Measurements from ENCODE around the gene CLEC18C.
"Not testable (repeated sequence)": the region's sequence is repeated elsewhere in the genome, so short reads cannot be mapped to it uniquely, and the experiment has no call there.

The CLEC18C gene

DNA sequence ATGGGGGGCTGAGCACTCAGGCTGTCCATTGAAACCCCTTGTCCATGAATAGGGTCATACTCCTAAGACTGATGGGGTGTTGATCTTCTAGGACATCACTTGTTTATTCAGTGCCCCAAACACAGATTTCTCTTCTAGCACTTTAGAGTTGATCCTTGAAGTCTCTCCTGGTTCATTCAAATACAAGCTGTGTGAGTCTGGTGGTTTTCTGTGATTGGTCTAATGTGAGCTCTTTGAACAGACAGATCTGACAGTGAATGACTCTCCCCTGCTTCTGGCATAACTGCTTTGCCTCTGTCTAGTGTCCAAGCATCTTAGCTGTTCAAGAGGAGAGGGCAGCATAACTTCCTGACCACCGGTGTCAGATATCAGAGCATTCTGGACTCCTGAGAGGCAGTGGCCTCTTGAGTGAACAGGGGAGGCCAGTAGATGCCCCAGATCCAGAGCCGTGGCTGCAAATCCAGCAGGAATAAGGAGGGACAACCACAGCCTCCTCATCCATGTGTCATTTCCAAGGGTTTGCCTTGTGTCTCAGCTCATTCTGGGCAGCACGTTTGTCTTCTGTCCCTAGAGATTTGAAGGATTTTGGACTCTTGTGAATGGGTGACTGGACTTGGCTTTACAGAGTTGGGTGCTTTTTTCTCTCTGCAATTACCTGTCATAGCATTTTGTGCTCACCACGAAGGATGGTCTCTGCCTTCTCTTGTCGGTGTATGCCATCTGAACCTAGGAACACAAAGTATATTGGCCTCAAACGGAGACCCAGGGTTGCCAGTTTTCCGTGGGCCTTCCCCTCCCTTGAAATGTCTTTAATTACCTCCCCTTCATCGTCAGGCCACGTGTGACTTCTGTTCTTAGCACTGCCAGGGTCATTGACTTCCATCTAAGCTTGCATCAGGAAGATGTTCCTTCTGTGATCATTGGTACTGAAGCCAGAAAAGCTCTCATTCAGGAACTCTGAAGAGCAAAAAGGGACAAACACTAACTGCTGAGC, 13.9 kb upstream of the CLEC18C start:
- no peak for DNase-seq

DNA sequence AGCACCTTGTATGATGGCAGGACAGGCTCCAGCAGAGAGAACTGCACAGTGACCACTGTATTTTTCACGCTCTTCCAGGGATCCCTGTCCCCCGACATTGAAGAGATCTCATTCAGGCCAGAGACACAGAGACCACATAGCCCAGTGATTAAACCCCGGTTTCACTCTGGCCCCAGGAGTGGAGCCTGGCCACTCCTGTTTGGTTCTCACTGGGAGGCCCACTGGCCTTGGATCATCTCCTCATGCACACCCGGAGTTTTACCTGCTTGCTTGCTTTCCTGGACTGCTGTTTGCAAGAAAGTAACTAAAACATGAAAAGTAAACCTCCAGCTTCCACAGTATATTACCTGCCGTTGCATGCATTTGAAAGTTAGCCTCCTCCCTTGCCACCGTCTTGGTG, 13.2 kb upstream of the CLEC18C start:
- DNase-seq: no peak

DNA sequence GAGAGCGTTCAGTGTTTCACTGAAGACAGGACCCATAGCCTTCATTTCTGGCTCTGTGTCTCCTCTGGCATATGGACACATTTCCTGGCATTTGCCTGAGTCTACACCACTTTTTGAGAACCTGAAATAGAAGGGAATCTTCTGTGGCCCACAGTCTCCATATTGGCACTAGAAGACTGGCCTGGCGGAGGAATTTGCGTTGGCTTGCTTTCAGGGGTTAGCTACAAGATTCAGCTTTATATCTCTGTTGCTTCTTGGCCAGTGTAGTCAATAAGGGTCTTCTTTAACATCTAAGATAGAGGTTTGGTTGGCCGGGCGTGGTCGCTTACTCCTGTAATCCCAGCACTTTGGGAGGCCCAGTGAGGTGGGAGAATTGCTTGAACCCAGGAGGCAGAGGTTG, 12.8 kb upstream of the CLEC18C start:
- DNase-seq: no peak

DNA sequence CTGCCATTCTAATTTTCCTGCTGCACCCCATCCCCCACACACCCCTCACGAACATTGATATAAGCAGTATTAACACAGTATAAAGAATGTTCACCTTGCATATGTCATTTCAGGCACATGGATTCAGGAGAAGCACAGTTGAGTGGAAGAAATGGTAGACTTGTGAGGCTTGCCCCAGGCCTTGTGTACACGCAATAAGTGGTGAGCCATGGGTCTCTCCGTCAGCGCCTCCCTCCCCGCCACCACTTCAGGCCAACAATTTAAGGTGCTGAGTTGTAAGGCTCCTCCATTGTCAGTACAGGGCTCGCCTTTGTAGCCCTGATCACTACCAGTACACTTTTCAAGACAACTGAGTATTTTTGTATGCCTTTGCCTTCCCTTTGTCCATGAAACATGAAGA, 12.2 kb upstream of the CLEC18C start:
- DNase-seq: no peak

DNA sequence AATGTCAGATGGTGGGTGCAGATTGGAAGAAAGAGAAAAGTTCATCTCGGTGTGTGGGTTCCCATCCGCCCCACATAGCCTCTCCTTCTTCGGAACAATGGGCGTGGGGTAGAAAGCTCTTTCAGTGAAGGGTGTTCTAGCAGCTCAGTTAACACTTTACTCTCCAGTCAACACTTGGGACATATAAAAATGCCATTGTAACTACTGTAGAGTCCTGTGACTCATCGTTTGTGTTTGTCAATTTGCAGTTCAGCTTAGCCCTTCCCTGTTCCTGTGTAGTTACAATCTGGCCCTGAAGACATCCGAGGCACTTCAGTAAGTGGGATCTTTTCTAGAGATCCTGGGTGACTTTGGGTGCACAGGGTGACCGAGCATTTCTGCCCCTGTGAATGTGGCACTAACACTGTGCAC, 11.5 kb upstream of the CLEC18C start:
- no peak for DNase-seq

DNA sequence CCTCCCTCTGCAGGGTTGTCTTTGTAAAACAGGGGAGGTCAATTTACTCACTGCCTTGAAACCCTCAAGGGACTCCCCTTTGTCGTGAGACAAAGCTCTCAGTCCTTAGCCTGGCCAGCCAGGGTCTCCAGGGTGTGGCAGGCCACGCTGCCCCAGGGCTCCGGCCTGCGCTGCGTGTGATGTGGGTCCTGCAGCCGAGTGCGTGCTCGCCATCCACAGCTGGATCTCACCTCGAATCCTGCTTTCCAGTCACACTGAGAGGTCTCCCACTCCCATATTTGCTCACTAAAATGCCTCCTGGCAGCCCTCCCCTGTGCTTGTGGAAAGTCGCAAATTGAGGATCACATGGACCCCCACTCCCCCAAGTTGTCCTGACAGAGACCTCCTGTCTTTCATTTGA, 10.0 kb upstream of the CLEC18C start:
- no peak for DNase-seq

DNA sequence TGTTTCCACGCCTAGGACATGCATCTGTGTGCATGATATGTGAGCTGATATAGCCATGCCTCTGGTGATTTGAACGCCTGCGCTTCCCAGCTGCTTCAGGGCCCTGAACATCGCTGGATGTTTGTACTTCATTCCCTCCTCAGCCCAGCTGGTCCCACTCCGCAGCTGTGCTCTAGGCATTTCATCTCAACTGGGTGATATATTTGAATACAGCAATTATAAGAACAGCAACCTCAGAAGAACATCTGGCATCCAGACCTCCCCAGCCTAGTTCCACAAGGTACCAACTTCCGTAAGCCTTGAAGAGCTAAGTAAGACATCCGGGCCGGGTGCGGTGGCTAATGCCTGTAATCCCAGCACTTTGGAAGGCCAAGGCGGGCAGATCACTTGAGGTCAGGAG, 6.9 kb upstream of the CLEC18C start:
- DNase-seq: not testable (repeated sequence)

DNA sequence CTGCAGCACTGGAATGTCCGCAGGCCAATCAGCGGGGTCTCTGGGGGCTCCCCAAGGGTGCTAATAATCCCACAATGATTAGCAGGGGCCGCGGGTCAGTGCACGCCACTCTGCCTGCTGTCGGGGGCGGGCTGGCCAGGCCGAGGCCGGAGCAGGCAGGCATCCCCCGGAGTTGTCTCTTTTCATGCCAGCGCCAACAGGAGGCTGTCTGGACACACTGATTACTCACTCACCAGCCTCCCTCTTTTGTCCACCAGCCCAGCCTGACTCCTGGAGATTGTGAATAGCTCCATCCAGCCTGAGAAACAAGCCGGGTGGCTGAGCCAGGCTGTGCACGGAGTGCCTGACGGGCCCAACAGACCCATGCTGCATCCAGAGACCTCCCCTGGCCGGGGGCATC, 329 bp downstream of the CLEC18C start:
- DNase-seq: not testable (repeated sequence)

DNA sequence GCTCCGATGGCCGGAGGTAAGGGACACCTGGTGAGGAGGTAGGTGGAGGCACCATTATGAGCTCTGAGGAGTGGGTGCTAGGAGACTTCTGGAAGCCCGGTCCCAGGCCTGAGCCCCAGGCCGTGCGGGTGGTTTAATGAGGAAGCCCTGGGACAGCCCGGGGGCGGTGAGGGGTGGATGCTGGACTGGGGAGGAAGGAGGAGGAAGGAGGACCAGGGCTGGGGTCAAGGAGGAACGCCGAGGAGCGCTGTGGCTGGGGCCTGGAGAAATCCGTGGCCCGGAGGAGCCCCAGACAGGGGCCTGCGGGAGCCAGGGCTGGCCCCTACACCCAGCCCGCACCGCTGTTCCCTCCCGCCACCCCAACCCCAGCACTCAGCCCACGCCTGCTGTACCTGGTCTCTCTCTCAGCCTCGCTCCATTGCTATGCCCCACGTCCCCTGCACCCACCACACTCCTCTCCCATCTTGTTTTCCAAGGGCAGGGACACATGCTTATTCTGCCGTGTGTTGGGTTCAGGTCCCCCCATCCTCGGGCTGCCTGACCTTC, 873 bp downstream of the CLEC18C start:
- not testable (repeated sequence) for DNase-seq

DNA sequence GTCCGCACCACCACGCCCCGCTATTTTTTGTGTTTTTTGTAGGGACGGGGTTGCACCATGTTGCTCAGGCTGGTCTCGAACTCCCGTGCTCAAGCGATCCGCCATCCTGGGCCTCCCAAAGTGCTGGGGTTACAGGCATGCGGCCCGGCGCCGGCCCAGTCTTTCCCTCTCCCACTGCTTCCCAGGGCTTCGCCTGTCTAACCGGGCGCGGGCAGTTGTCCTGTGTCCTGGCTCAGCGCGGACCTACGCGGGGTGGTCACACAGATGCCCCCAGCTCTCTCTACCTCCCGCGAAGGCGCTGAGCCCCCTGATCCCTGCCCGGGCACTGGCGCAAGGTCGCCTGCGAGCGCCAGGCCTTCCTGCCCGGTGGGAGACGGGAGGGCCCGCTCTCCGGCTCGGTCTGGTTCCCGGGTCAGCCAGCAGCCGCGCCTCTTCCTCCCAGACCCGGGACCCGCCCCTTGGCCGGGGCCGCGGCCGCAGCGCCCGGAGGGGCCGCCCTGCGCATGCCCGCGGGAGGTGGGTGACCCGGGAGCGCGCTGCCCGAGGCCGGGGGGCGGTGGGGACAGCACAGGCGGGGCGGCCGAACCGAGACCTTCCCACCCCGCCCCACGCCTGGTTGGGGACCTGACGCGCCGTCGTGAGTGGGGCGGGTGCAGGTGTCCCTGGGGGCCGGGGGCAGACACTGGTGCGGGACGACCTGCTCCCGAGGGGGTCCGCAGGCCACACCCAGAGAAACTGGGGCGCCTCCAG, 14.4 kb downstream of the CLEC18C start:
- DNase-seq: not testable (repeated sequence)

DNA sequence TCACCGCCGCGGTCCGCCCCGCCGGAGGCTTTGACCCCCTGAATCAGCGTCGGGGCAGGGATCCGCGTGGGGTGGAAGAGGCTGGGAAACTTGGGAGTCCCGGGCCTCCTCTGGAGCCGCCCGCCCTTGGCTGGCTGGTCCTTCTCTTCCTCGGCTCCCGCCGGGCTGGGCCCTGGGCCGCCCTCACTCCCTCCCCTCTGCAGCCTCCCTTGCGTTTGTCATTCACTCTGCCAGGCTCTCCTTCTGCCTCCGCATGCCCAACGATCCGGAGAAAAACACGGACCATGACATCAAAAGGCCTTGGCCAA, 15.0 kb downstream of the CLEC18C start:
- not testable (repeated sequence) for DNase-seq

DNA sequence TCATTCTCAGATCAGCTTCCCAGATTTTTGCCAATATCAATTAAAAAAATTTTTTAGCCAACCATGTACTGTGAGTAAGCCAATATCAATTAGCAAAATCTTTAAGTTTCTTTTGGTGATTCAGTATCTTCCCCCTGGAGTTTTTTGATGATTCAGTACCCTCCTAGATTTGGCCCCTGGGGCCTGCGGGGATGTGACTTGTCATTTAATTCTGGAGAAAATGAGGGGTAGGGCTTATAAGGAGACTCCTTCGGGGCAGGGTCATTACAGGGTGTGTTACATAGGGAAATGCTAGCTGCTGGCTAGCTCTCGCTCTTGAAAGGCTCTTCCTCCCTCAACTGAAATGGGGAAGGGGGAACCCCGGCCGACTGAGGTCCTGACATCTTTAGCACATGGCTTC, 17.0 kb downstream of the CLEC18C start:
- DNase-seq: not testable (repeated sequence)

DNA sequence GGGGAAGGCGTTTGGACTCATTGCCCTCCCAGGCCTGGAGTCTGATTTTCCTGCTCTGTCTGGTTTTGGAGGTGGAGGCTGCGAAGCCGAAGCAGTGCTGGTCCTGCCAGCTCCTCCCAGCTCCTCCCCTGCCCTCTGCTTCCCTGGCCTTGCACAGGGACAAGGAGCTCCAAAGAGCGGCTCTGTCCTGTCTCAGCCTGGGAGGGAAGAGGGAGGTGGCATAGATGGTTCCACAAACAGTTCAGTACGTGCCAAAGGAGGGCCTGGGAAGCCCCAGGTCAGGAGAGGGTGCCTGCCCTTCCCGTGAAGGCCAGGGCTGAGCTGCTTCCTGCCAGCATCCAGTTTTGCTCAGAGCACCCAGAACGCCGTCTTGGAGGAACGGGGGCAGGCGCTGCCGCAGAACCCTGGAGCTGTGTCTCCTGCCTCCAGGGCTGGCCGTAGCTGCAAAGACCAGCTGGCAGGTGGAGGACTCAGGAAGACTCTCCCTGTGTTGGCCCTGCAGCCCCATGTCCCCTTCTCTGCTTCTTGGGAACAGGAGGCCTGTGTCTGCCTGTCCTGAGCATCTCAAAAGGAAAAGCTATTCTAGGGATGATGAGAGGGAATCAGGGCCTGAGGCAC, 23.2 kb downstream of the CLEC18C start:
- DNase-seq: not testable (repeated sequence)

DNA sequence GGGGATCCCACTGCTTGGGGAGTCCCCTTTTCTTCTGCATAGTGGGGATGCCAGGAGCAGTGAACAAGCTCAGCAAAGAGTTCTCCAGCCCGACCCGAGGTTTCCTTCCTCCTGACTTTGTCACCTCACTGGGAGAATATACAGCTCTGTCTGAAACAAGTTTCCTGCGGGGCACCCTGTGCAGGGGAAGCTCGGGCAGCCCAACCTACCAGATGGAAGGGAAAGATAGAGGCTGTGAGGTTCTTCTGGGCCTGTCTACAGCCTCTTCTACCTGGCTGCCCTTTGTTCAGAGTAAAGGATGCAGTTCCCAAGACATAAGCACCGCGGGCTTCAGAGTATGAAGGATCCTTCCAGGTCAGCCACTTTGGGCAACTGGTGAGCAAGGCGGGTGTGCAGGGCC, 24.0 kb downstream of the CLEC18C start:
- DNase-seq: not testable (repeated sequence)

DNA sequence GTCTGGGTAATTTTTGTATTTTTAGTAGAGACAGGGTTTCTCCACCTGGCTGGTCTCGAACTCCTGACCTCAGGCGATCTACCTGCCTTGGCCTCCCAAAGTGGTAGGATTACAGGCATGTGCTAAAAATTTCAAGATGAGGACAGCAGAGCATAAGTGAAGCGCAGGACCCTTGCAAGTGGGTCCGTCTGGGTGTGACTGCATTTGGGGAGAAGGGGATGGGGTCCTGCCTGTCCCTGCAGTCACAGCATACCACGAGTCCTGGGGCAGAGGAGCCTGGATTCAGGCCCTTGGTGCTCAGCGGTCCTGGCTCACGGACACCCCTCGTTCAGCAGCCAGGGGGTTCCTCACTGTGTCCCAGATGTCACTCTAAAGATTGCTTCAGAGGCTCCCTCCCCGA, 24.6 kb downstream of the CLEC18C start:
- DNase-seq: not testable (repeated sequence)

DNA sequence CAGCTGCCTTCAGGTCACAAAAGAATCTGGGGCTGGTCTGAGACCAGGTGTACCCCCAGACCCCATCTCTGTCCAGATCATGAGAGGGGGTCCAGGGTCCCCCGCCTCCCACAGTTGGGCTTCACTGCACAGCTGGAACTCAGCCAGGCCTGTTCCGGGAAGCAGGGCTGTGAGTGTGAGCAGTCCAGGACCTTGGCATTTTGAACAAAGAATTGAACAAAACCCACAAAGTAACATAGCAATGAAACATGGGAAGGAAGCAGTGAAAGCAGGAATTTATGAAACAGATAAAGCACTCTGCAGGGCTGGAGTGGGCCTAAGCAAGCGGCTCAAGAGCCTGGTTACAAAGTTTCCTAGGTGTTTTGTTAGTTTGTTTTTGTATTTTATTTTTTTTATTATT, 25.1 kb downstream of the CLEC18C start:
- not testable (repeated sequence) for DNase-seq

DNA sequence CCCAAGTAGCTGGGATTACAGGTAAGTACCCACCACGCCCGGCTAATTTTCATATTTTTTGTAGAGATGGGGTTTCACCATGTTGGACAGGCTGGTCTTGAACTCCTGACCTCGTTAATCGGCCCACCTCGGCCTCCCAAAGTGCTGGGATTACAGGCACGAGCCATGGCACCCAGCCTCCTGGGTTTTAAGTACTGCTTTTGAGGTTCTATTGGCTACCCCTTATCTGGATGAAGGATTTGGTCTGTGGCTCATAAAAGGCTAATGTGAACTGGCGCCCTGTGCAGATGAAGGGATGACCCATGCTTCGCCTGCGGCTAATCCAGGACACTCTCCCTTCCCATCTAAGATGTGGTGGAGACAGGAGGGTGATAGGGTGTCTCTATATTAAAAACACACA, 25.6 kb downstream of the CLEC18C start:
- not testable (repeated sequence) for DNase-seq

DNA sequence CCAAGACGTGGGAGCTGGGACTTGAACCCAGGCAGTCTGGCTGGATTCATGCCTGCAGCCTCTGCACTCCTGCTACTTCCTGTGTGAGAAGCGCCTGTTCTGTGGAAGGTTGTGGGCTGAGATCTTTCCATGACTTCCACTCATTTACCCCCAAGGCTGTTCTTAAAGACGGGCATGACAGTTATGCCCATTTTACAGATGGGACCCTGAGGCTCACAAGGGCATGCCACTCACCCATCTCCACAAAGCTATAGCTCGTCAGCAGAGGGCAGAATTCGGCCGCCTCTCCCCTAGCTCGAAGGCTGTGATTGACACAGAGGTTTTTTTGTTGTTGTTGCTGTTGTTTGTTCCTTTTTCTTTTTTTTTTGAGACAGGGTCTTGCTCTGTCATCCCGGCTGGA, 26.5 kb downstream of the CLEC18C start:
- DNase-seq: not testable (repeated sequence)

DNA sequence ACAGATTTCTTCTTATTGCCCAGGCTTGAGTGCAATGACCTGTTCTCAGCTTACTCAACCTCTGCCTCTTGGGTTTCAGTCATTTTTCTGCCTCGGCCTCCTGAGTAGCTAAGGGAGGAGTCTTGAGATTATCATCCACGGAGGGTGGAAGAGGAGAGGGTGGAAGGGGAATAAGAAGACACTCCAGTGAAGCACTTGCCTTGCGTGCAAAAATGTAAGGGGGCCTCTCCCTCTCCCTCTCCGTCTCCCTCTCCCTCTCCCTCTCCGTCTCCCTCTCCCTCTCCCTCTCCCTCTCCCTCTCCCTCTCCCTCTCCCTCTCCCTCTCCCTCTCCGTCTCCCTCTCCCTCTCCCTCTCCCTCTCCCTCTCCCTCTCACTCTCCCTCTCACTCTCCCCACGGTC, 29.9 kb downstream of the CLEC18C start:
- not testable (repeated sequence) for DNase-seq

DNA sequence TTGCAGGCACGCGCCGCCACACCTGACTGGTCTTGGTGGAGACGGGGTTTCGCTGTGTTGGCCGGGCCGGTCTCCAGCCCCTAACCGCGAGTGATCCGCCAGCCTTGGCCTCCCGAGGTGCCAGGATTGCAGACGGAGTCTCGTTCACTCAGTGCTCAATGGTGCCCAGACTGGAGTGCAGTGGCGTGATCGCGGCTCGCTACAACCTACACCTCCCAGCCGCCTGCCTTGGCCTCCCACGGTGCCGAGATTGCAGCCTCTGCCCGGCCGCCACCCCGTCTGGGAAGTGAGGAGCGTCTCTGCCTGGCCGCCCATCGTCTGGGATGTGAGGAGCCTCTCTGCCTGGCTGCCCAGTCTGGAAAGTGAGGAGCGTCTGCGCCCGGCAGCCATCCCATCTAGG, 30.4 kb downstream of the CLEC18C start:
- DNase-seq: not testable (repeated sequence)

DNA sequence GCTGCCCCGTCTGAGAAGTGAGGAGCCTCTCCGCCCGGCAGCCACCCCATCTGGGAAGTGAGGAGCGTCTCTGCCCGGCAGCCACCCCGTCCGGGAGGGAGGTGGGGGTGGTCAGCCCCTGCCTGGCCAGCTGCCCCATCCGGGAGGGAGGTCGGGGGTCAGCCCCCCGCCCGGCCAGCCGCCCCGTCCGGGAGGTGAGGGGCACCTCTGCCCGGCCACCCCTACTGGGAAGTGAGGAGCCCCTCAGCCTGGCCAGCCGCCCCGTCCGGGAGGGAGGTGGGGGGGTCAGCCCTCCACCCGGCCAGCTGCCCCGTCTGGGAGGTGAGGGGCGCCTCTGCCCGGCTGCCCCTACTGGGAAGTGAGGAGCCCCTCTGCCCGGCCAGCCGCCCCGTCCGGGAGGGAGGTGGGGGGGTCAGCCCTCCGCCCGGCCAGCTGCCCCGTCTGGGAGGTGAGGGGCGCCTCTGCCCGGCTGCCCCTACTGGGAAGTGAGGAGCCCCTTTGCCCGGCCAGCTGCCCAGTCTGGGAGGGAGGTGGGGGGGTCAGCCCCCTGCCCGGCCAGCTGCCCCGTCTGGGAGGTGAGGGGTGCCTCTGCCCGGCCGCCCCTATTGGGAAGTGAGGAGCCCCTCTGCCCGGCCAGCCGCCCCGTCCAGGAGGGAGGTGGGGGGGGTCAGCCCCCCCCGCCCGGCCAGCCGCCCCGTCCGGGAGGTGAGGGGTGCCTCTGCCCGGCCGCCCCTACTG, 31.2 kb downstream of the CLEC18C start:
- DNase-seq: not testable (repeated sequence)

DNA sequence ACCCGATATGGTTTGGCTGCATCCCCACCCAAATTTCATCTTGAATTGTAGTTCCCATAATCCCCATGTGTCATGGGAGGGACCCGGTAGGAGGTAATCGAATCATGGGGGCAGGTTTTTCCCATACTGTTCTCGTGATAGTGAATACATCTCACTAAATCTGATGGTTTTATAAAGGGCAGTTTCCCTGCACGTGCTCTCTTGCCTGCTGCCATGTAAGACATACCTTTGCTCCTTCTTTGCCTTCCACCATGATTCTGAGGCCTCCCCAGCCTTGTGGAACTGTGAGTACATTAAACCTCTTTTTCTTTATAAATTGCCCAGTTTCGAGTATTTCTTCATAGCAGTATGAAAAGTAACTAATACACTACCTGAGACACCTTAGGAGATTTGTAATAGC, 32.8 kb downstream of the CLEC18C start:
- not testable (repeated sequence) for DNase-seq

DNA sequence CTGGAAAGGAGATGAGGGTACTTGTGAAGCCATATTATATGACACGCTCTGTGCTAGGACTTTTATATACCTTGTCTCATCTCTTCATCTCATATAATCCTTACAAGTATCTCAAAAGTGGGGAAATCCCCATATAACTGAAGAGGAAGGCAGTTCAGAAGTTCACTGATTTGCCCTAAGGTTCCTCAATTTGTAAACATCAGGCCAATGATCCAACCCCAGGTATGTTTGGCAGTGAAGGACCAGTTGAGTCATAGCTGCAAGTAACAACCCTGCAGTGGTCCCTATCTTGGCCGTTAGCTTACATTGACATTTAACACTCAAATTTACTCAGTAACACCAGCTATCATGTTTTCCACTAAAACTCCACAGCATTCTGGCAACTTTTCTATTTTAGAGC, 45.0 kb downstream of the CLEC18C start:
- not testable (repeated sequence) for DNase-seq
